Activated CD4-positive, CD25-positive, alpha-beta regulatory T cell treated with anti-CD3 and anti-CD28 coated beads, Interleukin-2, amount 50 U/mL, for 24 hours (primary cell): ENCODE results near the gene CRY2.
A peak's percentile ranks its signal among the peaks of the same experiment; 100 is the strongest.
"Not testable (repeated sequence)": the region's sequence is repeated elsewhere in the genome, so short reads cannot be mapped to it uniquely, and the experiment has no call there.

Source experiments
- ATAC-seq, 2 donors: fragments of 150-1000 bp; cut with Tn5 transposase; one replicate each; pipeline ENCODE4 v1.10.0; 2021; ENCODE audit warnings: mild to moderate bottlenecking in 1 of 2, moderate library complexity in 1 of 2

Gene CRY2

GRCh38 chr11:45880772-45881570, 33.7 kb downstream of the CRY2 start:
- no peak for ATAC-seq

- no peak for ATAC-seq
These were observed 34.6 kb downstream of the CRY2 start for GRCh38 chr11:45881708-45882368.

- no peak for ATAC-seq
These were observed 37.4 kb downstream of the CRY2 start for GRCh38 chr11:45884596-45885185.

DNA sequence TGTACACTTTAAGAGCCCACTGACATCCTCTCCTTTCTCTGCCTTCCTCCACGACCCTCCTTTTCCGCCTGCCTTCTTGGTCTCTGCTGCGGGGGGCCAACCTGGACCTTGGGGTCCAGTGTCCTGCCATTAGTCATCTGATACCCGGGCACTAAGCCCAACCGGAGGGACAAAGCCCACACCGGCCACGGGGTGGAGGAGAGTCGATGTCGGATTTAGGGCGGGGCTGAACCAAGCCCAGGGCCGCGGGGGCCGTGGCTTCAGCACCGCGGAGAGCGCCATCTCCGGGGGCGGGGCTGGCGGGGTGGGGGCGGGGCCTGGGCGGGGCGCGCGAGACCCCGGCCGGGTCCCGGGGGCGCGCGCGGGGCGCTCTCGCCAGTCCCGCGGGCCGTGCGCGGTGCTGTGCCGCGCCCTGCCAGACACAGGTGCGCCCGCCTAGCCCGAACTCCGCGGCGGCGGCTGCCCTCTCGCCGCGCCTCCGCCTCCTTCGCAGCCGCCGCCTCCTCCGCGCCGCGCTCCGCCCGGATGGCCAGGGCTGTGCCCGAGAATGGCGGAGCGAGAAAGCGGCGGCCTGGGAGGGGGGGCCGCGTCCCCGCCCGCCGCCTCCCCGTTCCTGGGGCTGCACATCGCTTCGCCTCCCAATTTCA, 38.1 kb downstream of the CRY2 start, which contains the start of gene MAPK8IP1:
TSS of gene MAPK8IP1 (plus strand) at position 378 of the 647 bp plus-strand sequence. CDS start at position 548, 170 bp downstream.
- peak; percentile 71 to 74 for ATAC-seq

GRCh38 chr11:45885921-45886721, 38.8 kb downstream of the CRY2 start:
- ATAC-seq: no peak

DNA sequence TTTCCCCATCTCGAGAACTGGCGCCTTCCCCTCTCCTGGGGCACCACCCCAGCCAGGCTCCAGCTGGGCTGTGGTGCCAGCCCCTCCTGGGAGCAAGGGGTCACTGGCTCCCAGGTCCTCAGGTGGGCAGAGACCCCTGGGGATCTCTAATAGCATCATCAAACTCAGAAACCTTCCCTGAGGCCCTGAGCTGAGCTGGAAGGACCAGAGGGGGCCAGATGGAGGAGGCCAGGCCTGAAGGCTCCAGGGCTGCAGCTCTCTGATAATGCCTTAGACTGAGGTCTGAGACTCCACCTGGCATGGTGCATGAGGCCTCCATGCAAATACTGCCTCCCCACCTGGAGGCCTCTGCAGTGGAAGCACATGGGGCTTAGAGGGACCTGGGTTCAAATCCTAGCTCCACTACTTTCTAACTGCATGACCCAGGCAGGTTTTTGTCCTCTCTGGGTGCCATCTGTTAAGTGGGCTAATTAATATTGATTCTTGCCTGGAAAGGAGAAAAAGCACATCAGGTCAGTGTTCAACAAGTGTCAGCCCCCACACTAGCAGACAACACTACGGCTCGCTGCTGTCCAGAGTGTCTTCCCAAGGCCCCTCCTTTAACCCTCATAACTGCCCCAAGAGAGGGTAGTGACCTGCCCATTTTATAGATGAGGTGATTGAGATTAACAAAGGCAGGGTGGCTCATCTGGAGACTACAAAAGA, 39.7 kb downstream of the CRY2 start:
- no peak for ATAC-seq

- ATAC-seq: no peak
These were observed 40.3 kb downstream of the CRY2 start for GRCh38 chr11:45887587-45887986.

- ATAC-seq: no peak
These were observed 42.3 kb downstream of the CRY2 start for GRCh38 chr11:45889555-45889954.

DNA sequence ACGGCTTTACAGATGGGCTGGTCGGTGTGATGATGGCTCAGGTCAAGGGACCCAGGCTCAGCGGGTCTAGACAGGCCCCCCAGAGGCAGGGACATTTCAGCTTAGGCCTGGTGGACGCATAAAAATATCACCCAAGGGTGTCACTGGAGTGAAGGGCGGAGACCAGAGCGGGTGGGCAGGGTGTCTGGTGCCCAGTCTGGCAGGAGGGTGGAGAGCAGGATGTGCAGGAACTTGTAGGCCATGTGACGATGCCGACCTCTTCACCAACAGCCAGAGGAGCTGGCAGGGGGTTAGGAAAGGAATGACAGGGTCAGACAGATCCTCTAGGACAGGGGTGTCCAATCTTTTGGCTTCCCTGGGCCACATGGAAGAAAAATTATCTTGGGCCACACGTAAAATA, 42.7 kb downstream of the CRY2 start:
- no peak for ATAC-seq

- ATAC-seq: no peak
These were observed 43.7 kb downstream of the CRY2 start for GRCh38 chr11:45890886-45891550.

- no peak for ATAC-seq
These were observed 45.6 kb downstream of the CRY2 start for GRCh38 chr11:45892856-45893255.

- ATAC-seq: no peak
These were observed 47.4 kb downstream of the CRY2 start for GRCh38 chr11:45894555-45895247.

DNA sequence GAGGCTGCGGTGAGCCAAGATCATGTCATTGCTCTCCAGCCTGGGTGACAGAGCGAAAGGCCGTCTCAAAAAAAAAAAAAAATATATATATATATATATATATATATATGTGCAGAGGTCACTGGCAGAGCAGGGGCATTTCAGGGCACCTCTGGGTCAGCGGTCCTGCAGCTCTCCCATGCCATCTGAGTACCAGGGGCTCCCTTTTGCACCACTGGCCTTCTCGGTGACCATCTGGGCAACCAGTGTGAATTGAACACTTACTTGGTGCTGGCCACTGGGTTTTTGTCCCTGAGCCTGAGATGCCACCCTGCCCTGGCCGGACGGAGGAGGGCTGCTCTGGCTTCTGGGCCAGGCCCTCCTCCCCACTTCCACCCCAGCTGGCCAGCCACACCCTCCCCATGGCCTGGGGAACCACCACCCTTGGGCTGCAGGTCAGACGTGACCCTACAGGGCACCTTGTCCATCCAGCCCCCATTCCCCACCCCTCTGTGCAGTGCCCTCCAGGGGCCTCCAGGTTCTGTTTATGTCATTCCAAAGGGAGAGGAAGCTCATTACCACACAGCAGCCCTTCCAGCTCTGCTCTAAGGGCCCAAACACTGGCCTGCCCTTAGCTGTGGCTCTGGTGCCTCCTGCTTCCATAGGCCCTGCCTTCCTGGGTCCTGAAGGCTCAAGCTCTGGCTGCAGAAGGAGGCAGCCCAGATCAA, 48.4 kb downstream of the CRY2 start:
- no peak for ATAC-seq

DNA sequence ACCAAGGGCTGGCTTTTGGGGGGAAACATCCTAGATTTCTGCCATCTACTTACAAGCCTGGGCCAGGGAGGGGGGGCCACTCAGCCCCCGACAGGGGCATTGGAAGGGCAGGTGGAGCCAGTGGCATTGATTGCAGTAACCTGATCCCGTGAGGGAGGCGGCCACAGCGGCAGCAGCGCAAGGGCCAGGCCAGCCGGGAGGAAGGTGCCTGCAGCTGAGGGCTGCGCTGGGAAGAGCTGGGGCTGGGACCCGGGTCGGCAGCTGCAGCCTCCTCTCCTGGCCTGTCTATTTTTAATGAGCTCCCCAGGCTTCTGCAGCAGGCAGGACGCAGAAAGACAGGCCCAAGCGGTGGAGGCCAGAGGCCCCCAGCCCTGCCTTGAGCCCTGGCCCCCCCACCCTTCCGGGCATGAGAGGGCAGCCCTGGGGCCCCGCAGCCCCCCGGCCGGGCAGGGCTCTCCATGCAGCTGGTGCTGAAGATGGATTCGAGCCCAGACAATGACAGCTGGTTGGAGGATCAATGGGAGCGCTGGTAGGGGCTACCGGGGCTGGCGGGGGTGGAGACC, 49.2 kb downstream of the CRY2 start:
- no peak for ATAC-seq

- no peak for ATAC-seq
These were observed 50.3 kb downstream of the CRY2 start for GRCh38 chr11:45897556-45897955.

GRCh38 chr11:45899086-45899447, 51.8 kb downstream of the CRY2 start:
- no peak for ATAC-seq

DNA sequence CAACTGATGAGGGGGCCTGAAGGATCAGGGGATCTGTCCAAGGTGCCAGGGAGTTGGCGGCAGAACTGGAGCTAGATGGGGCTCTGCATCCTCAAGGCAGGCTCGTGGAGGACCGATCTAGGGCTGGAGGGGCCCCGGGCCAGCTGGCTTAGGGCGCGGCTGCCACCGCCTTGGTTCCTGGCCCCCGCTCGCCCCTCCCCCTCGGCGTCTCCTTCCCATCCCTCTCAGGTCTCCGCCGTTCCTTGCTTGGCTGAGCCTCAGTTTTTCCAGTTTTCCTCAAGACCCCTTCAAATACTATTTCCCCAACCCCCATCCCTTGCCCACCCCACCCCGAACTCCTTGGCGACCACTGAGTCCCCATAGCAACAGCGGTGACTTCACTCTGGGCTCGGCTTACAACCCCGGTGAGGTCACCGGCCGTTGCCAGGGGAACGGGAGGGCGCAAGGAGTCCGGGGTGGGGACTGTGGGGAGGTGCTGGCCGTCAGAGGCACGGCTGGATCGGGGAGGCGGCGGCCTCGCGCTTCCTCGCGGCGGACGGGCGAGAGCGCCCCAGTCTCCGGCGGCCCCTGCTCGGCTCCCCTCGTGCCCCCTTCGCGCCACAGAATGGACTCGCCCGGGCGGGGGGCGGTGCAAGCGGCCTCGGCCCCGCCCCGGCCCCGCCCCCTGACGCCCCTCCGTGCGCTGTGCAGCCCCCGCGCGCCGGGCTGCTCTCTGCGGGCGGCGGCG, 52.3 kb downstream of the CRY2 start:
- ATAC-seq: peak; percentile 75 to 83

- not testable (repeated sequence) for ATAC-seq
These were observed 53.0 kb downstream of the CRY2 start for GRCh38 chr11:45900175-45900800.
